Activated CD4-positive, alpha-beta memory T cell treated with anti-CD3 and anti-CD28 coated beads for 36 hours (primary cell): ENCODE measurements around the gene PPM1N. TPM values are rescaled to one million over a fixed set of nuclear protein-coding genes. Genes with fewer than 3 reads are reported as not detected.

Experiments used
- CTCF ChIA-PET: fragments of 350-600 bp; sonication (Branson Sonifier 250); formaldehyde crosslinking; loops from one replicate; lab custom pipeline; 2021; ENCODE audit warnings: antibody characterized with exemption, inconsistent platforms; lab: Charles Lee
- POLR2A ChIA-PET: fragments of 350-600 bp; sonication (Branson Sonifier 250); formaldehyde crosslinking; loops from one replicate; lab custom pipeline; 2021; ENCODE audit warnings: antibody characterized with exemption; lab: Charles Lee
- DNase-seq: peaks from one replicate; pipeline ENCODE4 v3.0.0-alpha.2; 2020
- H3K27ac Mint-ChIP-seq: one replicate; pipeline ENCODE4 v1.8.0; 2021; ENCODE audit warnings: mixed read lengths
- H3K27me3 Mint-ChIP-seq: one replicate; pipeline ENCODE4 v1.8.0; 2021; ENCODE audit warnings: mixed read lengths
- H3K36me3 Mint-ChIP-seq: one replicate; pipeline ENCODE4 v1.8.0; 2021; ENCODE audit warnings: mixed read lengths
- H3K4me1 Mint-ChIP-seq: one replicate; pipeline ENCODE4 v1.8.0; 2021; ENCODE audit warnings: low read depth, mixed read lengths
- H3K4me3 Mint-ChIP-seq: one replicate; pipeline ENCODE4 v1.8.0; 2021; ENCODE audit warnings: mild to moderate bottlenecking, mixed read lengths
- H3K9me3 Mint-ChIP-seq: one replicate; pipeline ENCODE4 v1.8.0; 2021; ENCODE audit warnings: mixed read lengths
- intact Hi-C: fragments of 100-400 bp; cut with micrococcal nuclease; formaldehyde crosslinking; loops from one replicate; pipeline ENCODE4 v1.15.1; 2023
- total RNA-seq, 2 experiments: library from RNA; stranded (reverse); gene quantifications; one replicate each; pipeline ENCODE4 v1.2.3, GENCODE V29; 2021

The PPM1N gene
- total RNA-seq, 2 experiments from 2014 or later: 3.5 to 3.6 TPM

- ChIA-PET CTCF (interaction anchor here (0.6 to 3.0 kb wide), 3 partner anchors 14 to 196 kb away, joined by 3 to 22 read pairs (median 5); partner anchors contain the start of gene GIPR), POLR2A (interaction anchor here (2.0 kb wide), 1 partner anchor 32 kb away, joined by 5 read pairs; no protein-coding TSS in a partner anchor)
- H3K4me1 Mint-ChIP-seq: peaks cover 33% of the 10 kb centered on the region
- H3K27ac Mint-ChIP-seq: no peak overlapping the region
- no peaks in the 10 kb centered on the region for H3K27me3 Mint-ChIP-seq
- DNase-seq: no peak
- H3K4me3 Mint-ChIP-seq: no peak overlapping the region
- no peaks in the 10 kb centered on the region for H3K9me3 Mint-ChIP-seq
- peaks cover 8% of the 10 kb centered on the region for H3K36me3 Mint-ChIP-seq
- intact Hi-C loops: no loop called here
Observed at GRCh38 chr19:45471111-45471930, 26.9 kb upstream of the PPM1N start.

GRCh38 chr19:45471931-45472562 lies 26.2 kb upstream of the PPM1N start:
- intact Hi-C loops: no loop called here
- Mint-ChIP-seq H3K4me3 (no peak overlapping the region), H3K27ac (no peak overlapping the region)

GRCh38 chr19:45472563-45473366 lies 25.5 kb upstream of the PPM1N start:
- no peak for DNase-seq
- Mint-ChIP-seq H3K4me3 (no peak overlapping the region), H3K4me1 (peaks cover 39% of the 10 kb centered on the region), H3K27ac (no peak overlapping the region), H3K9me3 (no peaks in the 10 kb centered on the region), H3K36me3 (peaks cover 8% of the 10 kb centered on the region), H3K27me3 (no peaks in the 10 kb centered on the region)
- ChIA-PET POLR2A (interaction anchor here (2.0 kb wide), 1 partner anchor 33 kb away, joined by 5 read pairs; no protein-coding TSS in a partner anchor), CTCF (interaction anchor here (1.0 to 3.0 kb wide), 2 partner anchors 13 to 33 kb away, joined by 4 to 22 read pairs; no protein-coding TSS in a partner anchor)
- intact Hi-C loops: no loop called here

More at GRCh38 chr19:45471931-45472562, 26.2 kb upstream of the PPM1N start:
- Mint-ChIP-seq H3K9me3 (no peaks in the 10 kb centered on the region), H3K27me3 (no peaks in the 10 kb centered on the region), H3K36me3 (peaks cover 8% of the 10 kb centered on the region), H3K4me1 (peaks cover 38% of the 10 kb centered on the region)
- ChIA-PET CTCF (interaction anchor here (1.0 to 3.0 kb wide), 2 partner anchors 14 to 32 kb away, joined by 4 to 22 read pairs; no protein-coding TSS in a partner anchor), POLR2A (interaction anchor here (2.0 kb wide), 1 partner anchor 33 kb away, joined by 5 read pairs; no protein-coding TSS in a partner anchor)
- no peak for DNase-seq

- no peaks in the 10 kb centered on the region for H3K9me3 Mint-ChIP-seq
- ChIA-PET POLR2A (no interaction called here), CTCF (interaction anchor here (3.0 kb wide), 1 partner anchor 33 kb away, joined by 22 read pairs; no protein-coding TSS in a partner anchor)
- DNase-seq: no peak
- H3K27ac Mint-ChIP-seq: no peak overlapping the region
- no peaks in the 10 kb centered on the region for H3K27me3 Mint-ChIP-seq
- intact Hi-C loops: no loop called here
- peaks cover 42% of the 10 kb centered on the region for H3K4me1 Mint-ChIP-seq
- no peak overlapping the region for H3K4me3 Mint-ChIP-seq
- peaks cover 8% of the 10 kb centered on the region for H3K36me3 Mint-ChIP-seq
Observed at GRCh38 chr19:45473367-45473681, 24.9 kb upstream of the PPM1N start.

GRCh38 chr19:45473682-45474605 lies 24.3 kb upstream of the PPM1N start:
- Mint-ChIP-seq H3K4me1 (peaks cover 47% of the 10 kb centered on the region), H3K27me3 (no peaks in the 10 kb centered on the region), H3K27ac (no peak overlapping the region), H3K36me3 (peaks cover 10% of the 10 kb centered on the region), H3K9me3 (no peaks in the 10 kb centered on the region), H3K4me3 (no peak overlapping the region)
- no peak for DNase-seq
- POLR2A ChIA-PET: no interaction called here
- CTCF ChIA-PET: interaction anchor here (3.0 to 8.8 kb wide), 2 partner anchors 34 to 35 kb away, joined by 22 to 420 read pairs; no protein-coding TSS in a partner anchor
- intact Hi-C loops: no loop called here

- H3K4me1 Mint-ChIP-seq: peaks cover 47% of the 10 kb centered on the region
- ChIA-PET CTCF (interaction anchor here (8.8 kb wide), 1 partner anchor 36 kb away, joined by 420 read pairs; no protein-coding TSS in a partner anchor), POLR2A (no interaction called here)
- peak overlapping the region; percentile 36 for H3K27ac Mint-ChIP-seq
- H3K36me3 Mint-ChIP-seq: peaks cover 10% of the 10 kb centered on the region
- intact Hi-C loops: no loop called here
- H3K27me3 Mint-ChIP-seq: no peaks in the 10 kb centered on the region
- no peak overlapping the region for H3K4me3 Mint-ChIP-seq
- DNase-seq: no peak
- H3K9me3 Mint-ChIP-seq: no peaks in the 10 kb centered on the region
Observed at GRCh38 chr19:45474606-45475521, 23.4 kb upstream of the PPM1N start.

- CTCF ChIA-PET: interaction anchor here (1.4 to 8.8 kb wide), 2 partner anchors 9 to 37 kb away, joined by 3 to 420 read pairs; no protein-coding TSS in a partner anchor
- peaks cover 39% of the 10 kb centered on the region for H3K4me1 Mint-ChIP-seq
- no peak overlapping the region for H3K27ac Mint-ChIP-seq
- no peak for DNase-seq
- no peaks in the 10 kb centered on the region for H3K9me3 Mint-ChIP-seq
- no peak overlapping the region for H3K4me3 Mint-ChIP-seq
- no peaks in the 10 kb centered on the region for H3K27me3 Mint-ChIP-seq
- POLR2A ChIA-PET: no interaction called here
- H3K36me3 Mint-ChIP-seq: peaks cover 10% of the 10 kb centered on the region
- intact Hi-C loops: no loop called here
Observed at GRCh38 chr19:45475537-45476291, 22.5 kb upstream of the PPM1N start.

GRCh38 chr19:45476304-45476703 lies 21.9 kb upstream of the PPM1N start:
- H3K36me3 Mint-ChIP-seq: peaks cover 10% of the 10 kb centered on the region
- H3K4me1 Mint-ChIP-seq: peaks cover 37% of the 10 kb centered on the region
- intact Hi-C loops: no loop called here
- ChIA-PET CTCF (interaction anchor here (1.1 to 8.8 kb wide), 3 partner anchors 9 to 37 kb away, joined by 3 to 420 read pairs (median 4); no protein-coding TSS in a partner anchor), POLR2A (no interaction called here)
- H3K27ac Mint-ChIP-seq: no peak overlapping the region
- no peak overlapping the region for H3K4me3 Mint-ChIP-seq
- no peak for DNase-seq
- no peaks in the 10 kb centered on the region for H3K27me3 Mint-ChIP-seq
- H3K9me3 Mint-ChIP-seq: no peaks in the 10 kb centered on the region

- ChIA-PET POLR2A (interaction anchor here (2.2 kb wide), 1 partner anchor 9 kb away, joined by 44 read pairs; the partner anchor contains the start of gene FOSB), CTCF (interaction anchor here (1.1 to 8.8 kb wide), 5 partner anchors 9 to 74 kb away, joined by 4 to 420 read pairs (median 36); partner anchors contain the start of genes ERCC1, FOSB and PPP1R13L)
- DNase-seq: no peak
- Mint-ChIP-seq H3K9me3 (no peaks in the 10 kb centered on the region), H3K4me1 (peaks cover 32% of the 10 kb centered on the region), H3K4me3 (peak overlapping the region; percentile 46), H3K27me3 (no peaks in the 10 kb centered on the region), H3K27ac (peak overlapping the region; percentile 65), H3K36me3 (peaks cover 7% of the 10 kb centered on the region)
- intact Hi-C loops: no loop called here
Observed at GRCh38 chr19:45477186-45477585, 21.1 kb upstream of the PPM1N start.
